Upper lobe of left lung (tissue), 6 donors: ENCODE measurements around the gene TENM3. TPM values are rescaled to one million over a fixed set of nuclear protein-coding genes. Genes with fewer than 3 reads are reported as not detected.

Experiments
- ATAC-seq, 2 donors: fragments of 200-7000 bp; cut with Tn5 transposase; one replicate each; pipeline ENCODE4 v1.9.1; 2022; ENCODE audit warnings: mild to moderate bottlenecking in 2 of 2, moderate library complexity in 2 of 2; ENCODE audit not compliant: low FRiP score in 2 of 2
- DNase-seq, 2 donors: peaks; one replicate each; pipeline ENCODE4 v3.0.0-alpha.2; 2019 to 2020
- H3K27ac ChIP-seq, 4 donors: fragments of 200-600 bp; sonication (generic); one replicate each; pipeline ENCODE4 v1.5.1; 2016 to 2019
- H3K27me3 ChIP-seq, 4 donors: fragments of 200-600 bp; sonication (generic); one replicate each; pipeline ENCODE4 v1.5.1; 2017 to 2019
- H3K36me3 ChIP-seq, 4 donors: fragments of 200-600 bp; sonication (generic); one replicate each; pipeline ENCODE4 v1.5.1; 2016 to 2019
- H3K4me1 ChIP-seq, 4 donors: fragments of 200-600 bp; sonication (generic); one replicate each; pipeline ENCODE4 v1.5.1; 2018 to 2019
- H3K4me3 ChIP-seq, 4 donors: fragments of 200-600 bp; sonication (generic); one replicate each; pipeline ENCODE4 v1.5.1; 2017 to 2019; ENCODE audit warnings: mild to moderate bottlenecking in 2 of 4, moderate library complexity in 1 of 4
- H3K9me3 ChIP-seq, 4 donors: fragments of 200-600 bp; sonication (generic); one replicate each; pipeline ENCODE4 v1.5.1; 2018 to 2019
- EP300 ChIP-seq, 4 donors: sonication (generic); formaldehyde crosslinking; IDR thresholded peaks; one replicate each; pipeline ENCODE4 v1.5.1; 2017; ENCODE audit warnings: antibody characterized with exemption in 4 of 4, control low read depth in 2 of 4
- POLR2A ChIP-seq, 4 donors: fragments of 450-650 bp; IDR thresholded peaks; one replicate each; pipeline ENCODE4 v1.5.1; 2016 to 2017; ENCODE audit warnings: antibody characterized with exemption in 4 of 4, mild to moderate bottlenecking in 2 of 4
- POLR2AphosphoS5 ChIP-seq, 2 donors: sonication (generic); formaldehyde crosslinking; IDR thresholded peaks; one replicate each; pipeline ENCODE4 v1.5.1; 2017; ENCODE audit warnings: antibody characterized with exemption in 2 of 2
- WGBS, 2 donors: methylation state at CpG; one replicate each; pipeline ENCODE4 v1.1.5; 2017 to 2018; 5-methylcytosine and 5-hydroxymethylcytosine counted together
- total RNA-seq, 6 donors: library from RNA; depleted of rRNA in 4 of 6; stranded (reverse); fragments of >200 nt in 4 of 6; gene quantifications; one replicate each; pipeline versions ENCODE4 v1.1.0 to v1.2.1, GENCODE V29; 2016 to 2021
- TF ChIP-seq, protein P1 (sequence below), 6 experiments: fragments of 450-650 bp in 4 of 6; fragments of 200-600 bp in 2 of 6; sonication (generic) in 2 of 6; IDR thresholded peaks; one replicate each; pipeline ENCODE4 v1.5.1; 2016 to 2019; ENCODE audit warnings: antibody characterized with exemption in 6 of 6
- donor health status: DM: no; HTN: no; CAD: no; lungs with moderate emphysema.
- donor health status: DM: no; HTN: yes; CAD: no; lungs with severe emphysema.

TENM3 gene
- total RNA-seq, 6 donors from 2014 or later: 0.33 to 7.1 (median 1.1) TPM

- no peak for ATAC-seq
- WGBS, 2 donors: 85 to 93% methylated on average over 6 of the region's 6 CpGs
Observed at GRCh38 chr4:182760551-182761043, 517.4 kb downstream of the TENM3 start.

GRCh38 chr4:182764137-182764536 is 520.9 kb downstream of the TENM3 start:
- Histone ChIP-seq H3K4me1 (no peaks in the 10 kb centered on the region), H3K27me3 (no peaks in the 10 kb centered on the region), H3K9me3 (no peaks in the 10 kb centered on the region), H3K36me3 (no peaks in the 10 kb centered on the region), H3K4me3 (no peak overlapping the region), H3K27ac (no peak overlapping the region)
- DNase-seq (no peak), ATAC-seq (no peak)
- 59 to 65% methylated on average over 4 of the region's 4 CpGs for WGBS, 2 donors
- TF ChIP-seq EP300 (IDR thresholded peaks at IDR 0.05) (no peak), POLR2AphosphoS5 (IDR thresholded peaks at IDR 0.05) (no peak), POLR2A (IDR thresholded peaks at IDR 0.05) (no peak)
- TF ChIP-seq, protein P1, sequence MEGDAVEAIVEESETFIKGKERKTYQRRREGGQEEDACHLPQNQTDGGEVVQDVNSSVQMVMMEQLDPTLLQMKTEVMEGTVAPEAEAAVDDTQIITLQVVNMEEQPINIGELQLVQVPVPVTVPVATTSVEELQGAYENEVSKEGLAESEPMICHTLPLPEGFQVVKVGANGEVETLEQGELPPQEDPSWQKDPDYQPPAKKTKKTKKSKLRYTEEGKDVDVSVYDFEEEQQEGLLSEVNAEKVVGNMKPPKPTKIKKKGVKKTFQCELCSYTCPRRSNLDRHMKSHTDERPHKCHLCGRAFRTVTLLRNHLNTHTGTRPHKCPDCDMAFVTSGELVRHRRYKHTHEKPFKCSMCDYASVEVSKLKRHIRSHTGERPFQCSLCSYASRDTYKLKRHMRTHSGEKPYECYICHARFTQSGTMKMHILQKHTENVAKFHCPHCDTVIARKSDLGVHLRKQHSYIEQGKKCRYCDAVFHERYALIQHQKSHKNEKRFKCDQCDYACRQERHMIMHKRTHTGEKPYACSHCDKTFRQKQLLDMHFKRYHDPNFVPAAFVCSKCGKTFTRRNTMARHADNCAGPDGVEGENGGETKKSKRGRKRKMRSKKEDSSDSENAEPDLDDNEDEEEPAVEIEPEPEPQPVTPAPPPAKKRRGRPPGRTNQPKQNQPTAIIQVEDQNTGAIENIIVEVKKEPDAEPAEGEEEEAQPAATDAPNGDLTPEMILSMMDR (IDR thresholded peaks at IDR 0.05): no peak

More at GRCh38 chr4:182760551-182761043, 517.4 kb downstream of the TENM3 start:
- H3K4me1 ChIP-seq: no peaks in the 10 kb centered on the region
- no peak for TF ChIP-seq POLR2A (IDR thresholded peaks at IDR 0.05)
- TF ChIP-seq EP300 (IDR thresholded peaks at IDR 0.05): no peak
- TF ChIP-seq, protein P1 (IDR thresholded peaks at IDR 0.05): no peak
- no peak for TF ChIP-seq POLR2AphosphoS5 (IDR thresholded peaks at IDR 0.05)
- no peaks in the 10 kb centered on the region for H3K36me3 ChIP-seq
- no peak overlapping the region for H3K27ac ChIP-seq
- no peak overlapping the region for H3K4me3 ChIP-seq
- H3K27me3 ChIP-seq: no peaks in the 10 kb centered on the region
- no peaks in the 10 kb centered on the region for H3K9me3 ChIP-seq
- no peak for DNase-seq

DNA sequence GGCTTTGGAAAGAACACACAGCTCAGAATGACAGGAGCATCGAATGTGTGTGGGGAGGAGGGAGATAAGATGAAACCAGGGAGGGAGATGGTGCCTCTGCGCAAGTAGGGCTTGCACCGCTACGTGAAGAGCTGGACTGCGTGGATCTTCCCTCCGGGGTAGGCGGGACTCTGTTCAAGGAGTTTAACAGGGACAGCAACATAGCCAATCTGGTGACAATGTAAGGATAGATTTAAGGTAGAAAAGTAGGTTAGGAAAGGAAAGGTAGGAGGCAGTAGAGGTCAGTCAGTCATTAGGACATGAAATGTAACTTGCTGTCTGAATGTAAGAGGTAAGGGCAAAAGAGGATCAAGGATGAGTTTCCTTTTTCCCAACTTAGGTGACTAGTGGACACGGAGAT is 521.4 kb downstream of the TENM3 start:
- no peak for DNase-seq
- H3K27ac ChIP-seq: no peak overlapping the region
- no peaks in the 10 kb centered on the region for H3K27me3 ChIP-seq
- H3K36me3 ChIP-seq: no peaks in the 10 kb centered on the region
- no peak for ATAC-seq
- H3K4me1 ChIP-seq: no peaks in the 10 kb centered on the region
- WGBS, 2 donors: 74 to 79% methylated on average over 8 of the region's 8 CpGs
- no peak for TF ChIP-seq EP300 (IDR thresholded peaks at IDR 0.05)
- no peak for TF ChIP-seq POLR2AphosphoS5 (IDR thresholded peaks at IDR 0.05)
- TF ChIP-seq POLR2A (IDR thresholded peaks at IDR 0.05): no peak
- H3K4me3 ChIP-seq: no peak overlapping the region
- no peaks in the 10 kb centered on the region for H3K9me3 ChIP-seq

DNA sequence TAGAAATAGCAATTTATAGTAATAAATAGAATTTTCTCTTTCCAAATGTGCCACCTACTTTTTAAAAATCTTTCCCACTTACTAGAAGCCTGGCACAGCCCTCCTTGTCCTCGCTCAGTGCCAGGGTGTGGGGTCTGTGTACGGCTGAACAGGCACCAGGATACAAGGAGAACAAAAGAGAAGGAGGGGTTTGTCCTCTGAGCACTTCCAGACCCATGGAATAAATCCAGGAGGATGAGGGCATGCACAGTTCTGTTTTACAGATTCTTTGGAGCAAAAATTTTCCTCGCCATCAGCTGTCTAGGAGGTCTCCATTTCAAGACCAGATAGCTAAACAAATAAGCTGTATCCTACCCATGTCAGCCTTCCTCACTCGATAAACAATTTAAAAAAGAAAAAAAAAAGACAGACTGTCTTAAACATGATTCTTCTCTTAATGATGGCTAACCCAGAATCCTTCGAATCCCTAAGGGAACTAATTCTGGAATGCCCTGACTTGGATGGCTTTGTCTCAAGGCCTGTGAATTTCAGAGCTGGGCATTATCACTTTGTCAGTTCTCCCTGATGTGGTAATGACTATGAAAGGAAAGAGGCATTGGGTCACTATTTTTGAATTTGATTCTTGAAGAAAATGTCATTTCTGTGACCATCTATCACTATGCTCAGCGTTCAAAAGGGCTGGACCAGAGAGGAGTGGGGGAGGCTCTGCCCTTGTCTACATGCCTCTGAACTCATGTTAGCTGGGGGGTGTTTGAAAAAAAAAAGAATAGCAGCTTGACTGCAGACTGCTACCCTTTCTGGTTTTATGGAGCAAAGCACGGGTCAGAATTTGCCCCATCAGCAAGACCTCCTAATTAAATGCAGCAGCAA is 523.0 kb downstream of the TENM3 start:
- TF ChIP-seq, protein P1 (IDR thresholded peaks at IDR 0.05): no peak
- TF ChIP-seq POLR2AphosphoS5 (IDR thresholded peaks at IDR 0.05) (no peak), EP300 (IDR thresholded peaks at IDR 0.05) (no peak), POLR2A (IDR thresholded peaks at IDR 0.05) (no peak)
- no peak overlapping the region for H3K27ac ChIP-seq
- H3K36me3 ChIP-seq: no peaks in the 10 kb centered on the region
- ATAC-seq (no peak), DNase-seq (no peak)
- H3K9me3 ChIP-seq: no peaks in the 10 kb centered on the region
- H3K4me3 ChIP-seq: no peak overlapping the region
- WGBS, 2 donors: 77 to 80% methylated on average over 7 of the region's 7 CpGs
- H3K27me3 ChIP-seq: no peaks in the 10 kb centered on the region
- H3K4me1 ChIP-seq: peaks cover 0 to 6% (median 0%) of the 10 kb centered on the region in 4 donors

DNA sequence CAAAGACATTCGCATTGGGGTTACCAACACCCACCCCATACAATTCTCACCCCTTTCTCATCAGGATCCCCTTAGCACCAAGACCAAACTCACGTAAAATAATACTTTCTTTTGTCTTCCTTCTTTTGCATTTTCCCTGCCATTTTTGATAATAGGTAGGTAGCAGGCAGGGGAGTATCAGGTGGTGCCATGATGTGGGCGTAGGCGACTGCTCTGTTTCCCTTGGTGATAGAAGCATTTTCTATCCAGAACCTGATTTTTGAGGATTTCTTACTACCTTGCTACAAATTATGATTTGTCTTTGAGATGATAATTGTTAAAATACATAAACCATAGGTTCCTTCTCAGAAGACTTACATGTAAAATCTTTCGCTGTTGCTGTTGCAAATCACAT is 523.7 kb downstream of the TENM3 start:
- Histone ChIP-seq H3K36me3 (no peaks in the 10 kb centered on the region), H3K4me3 (no peak overlapping the region), H3K27ac (no peak overlapping the region), H3K9me3 (no peaks in the 10 kb centered on the region), H3K4me1 (peaks cover 0 to 6% (median 0%) of the 10 kb centered on the region in 4 donors), H3K27me3 (no peaks in the 10 kb centered on the region)
- WGBS, 2 donors: 90 to 95% methylated on average over 5 of the region's 5 CpGs
- TF ChIP-seq, protein P1 (IDR thresholded peaks at IDR 0.05): no peak
- no peak for TF ChIP-seq EP300 (IDR thresholded peaks at IDR 0.05)
- no peak for TF ChIP-seq POLR2AphosphoS5 (IDR thresholded peaks at IDR 0.05)
- TF ChIP-seq POLR2A (IDR thresholded peaks at IDR 0.05): no peak
- ATAC-seq: no peak
- no peak for DNase-seq
